ENCODE measurements around the gene SPAG16.

DNA sequence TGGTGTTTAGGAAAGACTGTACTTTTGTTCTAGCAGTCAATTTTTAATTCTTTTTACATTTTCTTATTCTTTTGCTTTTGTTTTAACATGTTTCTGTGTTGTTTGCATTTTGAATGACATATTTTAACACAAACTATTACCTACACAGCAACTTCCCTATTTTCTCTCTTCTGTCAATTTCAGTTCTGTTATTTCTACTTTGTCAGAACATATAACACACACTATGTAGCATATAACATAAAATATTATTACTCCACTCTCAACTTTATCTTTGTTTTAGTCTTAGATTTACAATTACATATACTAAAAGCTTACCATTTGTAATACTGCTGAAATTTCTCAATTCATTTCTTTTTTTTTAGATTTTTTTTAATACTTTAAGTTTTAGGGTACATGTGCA, 753.9 kb downstream of the SPAG16 start:
- TF ChIP-seq, protein P1, sequence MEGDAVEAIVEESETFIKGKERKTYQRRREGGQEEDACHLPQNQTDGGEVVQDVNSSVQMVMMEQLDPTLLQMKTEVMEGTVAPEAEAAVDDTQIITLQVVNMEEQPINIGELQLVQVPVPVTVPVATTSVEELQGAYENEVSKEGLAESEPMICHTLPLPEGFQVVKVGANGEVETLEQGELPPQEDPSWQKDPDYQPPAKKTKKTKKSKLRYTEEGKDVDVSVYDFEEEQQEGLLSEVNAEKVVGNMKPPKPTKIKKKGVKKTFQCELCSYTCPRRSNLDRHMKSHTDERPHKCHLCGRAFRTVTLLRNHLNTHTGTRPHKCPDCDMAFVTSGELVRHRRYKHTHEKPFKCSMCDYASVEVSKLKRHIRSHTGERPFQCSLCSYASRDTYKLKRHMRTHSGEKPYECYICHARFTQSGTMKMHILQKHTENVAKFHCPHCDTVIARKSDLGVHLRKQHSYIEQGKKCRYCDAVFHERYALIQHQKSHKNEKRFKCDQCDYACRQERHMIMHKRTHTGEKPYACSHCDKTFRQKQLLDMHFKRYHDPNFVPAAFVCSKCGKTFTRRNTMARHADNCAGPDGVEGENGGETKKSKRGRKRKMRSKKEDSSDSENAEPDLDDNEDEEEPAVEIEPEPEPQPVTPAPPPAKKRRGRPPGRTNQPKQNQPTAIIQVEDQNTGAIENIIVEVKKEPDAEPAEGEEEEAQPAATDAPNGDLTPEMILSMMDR (IDR thresholded peaks at IDR 0.05) = no peak
- no peak for TF ChIP-seq POLR2A (IDR thresholded peaks at IDR 0.05)
